GM19025 (cell line): ENCODE data around the gene CGA.
A peak's percentile ranks its signal among the peaks of the same experiment; 100 is the strongest.
"Not testable (repeated sequence)": the region's sequence is repeated elsewhere in the genome, so short reads cannot be mapped to it uniquely, and the experiment has no call there.

Experiments used
- ATAC-seq: cut with Tn5 transposase; IDR thresholded peaks from one replicate; pipeline ENCODE4 v1.9.1; 2021; ENCODE audit warnings: mild to moderate bottlenecking, low read depth, moderate library complexity; ENCODE audit not compliant: unreplicated experiment

The CGA gene

DNA sequence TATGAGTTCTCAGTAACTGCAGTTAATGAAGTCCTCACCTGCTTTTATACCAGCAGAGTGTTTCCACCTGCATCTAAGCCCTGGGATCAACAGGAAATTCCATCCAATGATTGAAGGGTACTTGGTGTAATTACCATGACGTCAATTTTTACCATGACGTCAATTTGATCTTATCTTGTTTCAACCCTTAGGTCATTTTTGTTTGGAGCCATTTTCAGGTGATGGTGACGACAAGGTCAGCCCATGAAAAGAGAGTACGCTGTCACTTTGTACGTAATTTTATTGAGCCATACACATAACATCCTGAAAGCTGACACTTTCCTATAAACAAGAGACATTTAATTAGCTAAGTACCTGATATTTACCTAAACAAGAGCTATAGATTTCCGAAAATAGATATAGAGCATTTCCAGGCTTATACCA lies at the start of gene CGA:
CGA (minus strand) TSS at position 20 of the 423 bp plus-strand sequence. CDS start 6,906 bp downstream, outside the sequence.
- no peak for ATAC-seq

DNA sequence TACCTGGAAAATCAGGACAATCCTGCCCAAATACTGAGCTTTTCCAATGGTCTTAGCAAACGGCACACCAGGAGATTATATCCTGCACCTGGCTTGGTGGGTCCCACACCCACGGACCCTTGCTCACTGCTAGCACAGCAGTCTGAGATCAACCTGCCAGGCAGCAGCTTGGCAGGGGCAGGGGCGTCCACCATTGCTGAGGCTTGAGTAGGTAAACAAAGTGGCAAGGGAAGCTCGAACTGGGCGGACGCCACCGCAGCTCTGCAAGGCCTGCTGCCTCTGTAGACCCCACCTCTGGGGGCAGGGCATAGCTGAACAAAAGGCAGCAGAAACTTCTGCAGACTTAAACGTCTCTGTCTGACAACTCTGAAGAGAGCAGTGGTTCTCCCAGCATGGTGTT lies 45.0 kb upstream of the CGA start:
- not testable (repeated sequence) for ATAC-seq

DNA sequence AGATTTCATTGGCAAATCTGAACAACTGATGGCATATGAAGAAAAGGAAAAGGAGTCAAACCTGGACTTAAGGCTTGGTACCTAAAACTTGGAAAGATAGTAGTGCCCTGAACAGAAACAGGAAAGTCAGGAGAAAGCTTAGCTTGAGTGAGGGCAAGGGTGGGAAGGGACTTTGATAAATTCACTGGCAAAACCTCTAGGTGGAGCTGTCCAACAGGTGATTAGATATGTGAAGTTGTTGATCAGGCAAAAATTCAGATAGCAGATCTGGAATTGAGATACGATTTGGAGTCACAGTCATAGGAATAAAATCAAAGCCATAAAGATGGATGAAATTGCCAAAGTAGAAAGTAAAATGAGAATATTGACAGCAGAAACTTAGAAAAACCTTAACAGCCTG lies 44.3 kb upstream of the CGA start:
- no peak for ATAC-seq

DNA sequence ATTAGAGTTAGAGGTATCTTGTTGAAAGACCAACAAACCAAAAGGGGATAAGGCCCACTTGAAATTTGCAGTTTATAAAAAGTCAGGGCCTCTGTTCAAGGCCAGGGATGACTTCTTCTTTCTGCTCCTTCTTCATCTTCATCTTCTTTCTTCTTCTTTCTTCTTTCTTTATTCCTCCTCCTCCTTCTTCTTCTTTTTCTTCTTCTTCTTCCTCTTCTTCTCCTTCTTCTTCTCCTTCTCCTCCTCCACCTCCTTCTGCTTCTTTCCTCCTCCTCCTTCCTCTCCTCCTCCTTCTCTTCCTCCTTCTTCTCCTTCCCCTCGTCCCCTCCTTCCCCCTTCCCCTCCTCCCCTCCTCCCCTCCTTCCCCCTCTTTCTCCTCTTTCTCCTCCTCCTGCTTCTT lies 42.1 kb upstream of the CGA start:
- ATAC-seq = no peak

DNA sequence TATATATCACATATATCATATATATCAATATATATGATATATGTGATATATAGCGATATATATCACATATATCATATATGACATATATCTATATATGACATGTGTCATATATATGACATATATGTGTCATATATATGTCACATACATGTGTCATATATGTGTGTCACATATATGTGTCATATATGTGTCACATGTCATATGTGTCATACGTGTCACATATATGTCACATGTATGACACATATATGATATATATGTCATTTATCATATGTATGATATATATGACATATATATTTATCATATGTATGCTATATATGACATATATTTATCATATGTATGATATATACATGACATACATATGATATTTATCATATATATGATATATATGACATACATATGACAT lies 32.8 kb upstream of the CGA start:
- ATAC-seq = no peak

DNA sequence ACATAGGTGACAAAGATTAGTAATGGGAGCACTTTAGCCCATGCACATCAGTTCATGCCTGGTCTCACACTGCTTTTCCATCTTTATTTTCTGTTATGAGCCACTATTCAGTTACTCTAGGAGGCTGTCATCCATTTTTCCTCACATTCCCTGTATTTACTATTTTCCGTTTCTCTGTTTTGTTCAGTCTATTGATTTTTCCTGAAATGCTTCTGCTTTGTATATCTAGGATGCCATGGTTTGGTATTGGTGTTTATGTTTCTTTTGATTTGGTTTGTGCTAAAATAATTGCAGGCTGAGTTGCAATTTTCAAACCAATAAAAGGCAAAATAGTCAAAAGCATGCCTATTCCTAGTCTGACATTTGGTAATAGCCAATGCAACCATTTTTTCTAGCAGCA lies 31.6 kb upstream of the CGA start:
- no peak for ATAC-seq

DNA sequence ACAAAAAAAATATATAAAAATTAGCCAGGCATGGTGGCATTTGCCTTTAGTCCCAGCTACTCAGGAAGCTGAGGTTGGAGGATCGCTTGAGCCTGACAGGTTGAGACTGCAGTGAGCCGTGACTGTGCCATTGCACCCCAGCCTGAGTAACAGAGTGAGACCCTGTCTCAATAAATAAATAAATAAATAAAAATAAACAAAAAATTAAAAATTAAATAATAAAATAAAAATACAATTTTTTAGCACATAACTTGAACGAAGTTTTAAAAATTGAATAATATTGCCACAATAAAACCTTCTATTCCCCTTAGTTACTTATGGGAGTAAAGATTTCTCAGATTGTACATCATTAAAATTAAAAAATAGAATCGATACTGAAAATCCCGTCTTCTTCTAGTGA lies 29.2 kb upstream of the CGA start:
- no peak for ATAC-seq

DNA sequence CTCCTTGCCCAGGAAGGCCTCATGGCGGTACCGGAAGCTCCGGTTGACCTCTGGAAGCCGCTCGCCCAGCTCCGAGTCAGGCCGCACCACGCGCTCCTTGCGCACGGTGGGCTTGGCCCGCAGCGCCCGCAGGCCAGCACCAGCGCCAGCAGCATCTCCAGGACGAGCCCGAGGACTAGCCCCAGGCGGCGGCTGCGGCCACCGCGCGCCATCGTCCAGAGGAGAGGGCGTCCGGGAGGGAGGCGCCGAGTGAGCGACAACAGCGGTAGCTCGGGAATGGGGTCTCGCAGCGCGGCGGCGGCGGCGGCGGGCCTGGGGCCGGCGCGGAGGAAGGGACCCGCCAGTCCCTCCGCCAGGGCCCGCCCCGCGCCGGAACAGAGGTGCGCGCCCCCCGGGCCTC lies 27.6 kb upstream of the CGA start:
- no peak for ATAC-seq

DNA sequence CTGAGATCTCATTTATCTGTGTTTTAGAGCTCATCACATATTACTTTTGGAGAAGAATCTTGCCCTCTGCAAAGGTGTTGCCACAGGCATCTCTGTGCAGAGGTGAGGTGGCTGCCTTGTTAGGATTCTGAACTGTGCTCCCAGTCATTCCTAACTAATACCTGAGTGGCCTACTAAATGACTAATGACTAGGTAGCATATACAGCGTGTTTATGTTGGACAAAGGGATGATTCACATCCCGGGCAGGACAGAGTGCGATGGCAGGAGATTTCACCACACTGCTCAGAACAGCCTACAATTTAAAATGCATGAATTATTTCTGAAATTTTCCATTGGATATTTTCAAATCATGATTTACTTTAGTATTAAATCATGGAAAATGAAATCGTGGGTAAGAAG lies 23.1 kb upstream of the CGA start:
- ATAC-seq = no peak

DNA sequence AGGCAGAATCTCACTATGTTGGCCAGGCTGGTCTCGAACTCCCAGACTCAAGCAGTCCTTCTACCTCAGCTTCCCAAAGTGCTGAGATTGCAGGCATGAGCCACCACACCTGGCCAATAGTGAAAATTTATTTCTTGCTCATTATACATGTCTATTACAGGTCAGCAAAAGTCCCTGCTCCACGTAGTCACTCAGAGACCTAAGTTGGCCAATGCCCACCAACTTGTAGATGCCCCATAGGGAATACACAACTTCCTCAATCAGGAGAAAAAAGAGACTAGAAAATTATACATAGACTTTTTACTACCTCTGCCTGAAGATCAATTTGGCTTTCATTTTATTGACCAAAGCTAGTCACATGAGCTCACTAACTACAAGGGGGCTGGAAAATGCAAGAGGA lies 22.0 kb upstream of the CGA start:
- ATAC-seq = no peak

DNA sequence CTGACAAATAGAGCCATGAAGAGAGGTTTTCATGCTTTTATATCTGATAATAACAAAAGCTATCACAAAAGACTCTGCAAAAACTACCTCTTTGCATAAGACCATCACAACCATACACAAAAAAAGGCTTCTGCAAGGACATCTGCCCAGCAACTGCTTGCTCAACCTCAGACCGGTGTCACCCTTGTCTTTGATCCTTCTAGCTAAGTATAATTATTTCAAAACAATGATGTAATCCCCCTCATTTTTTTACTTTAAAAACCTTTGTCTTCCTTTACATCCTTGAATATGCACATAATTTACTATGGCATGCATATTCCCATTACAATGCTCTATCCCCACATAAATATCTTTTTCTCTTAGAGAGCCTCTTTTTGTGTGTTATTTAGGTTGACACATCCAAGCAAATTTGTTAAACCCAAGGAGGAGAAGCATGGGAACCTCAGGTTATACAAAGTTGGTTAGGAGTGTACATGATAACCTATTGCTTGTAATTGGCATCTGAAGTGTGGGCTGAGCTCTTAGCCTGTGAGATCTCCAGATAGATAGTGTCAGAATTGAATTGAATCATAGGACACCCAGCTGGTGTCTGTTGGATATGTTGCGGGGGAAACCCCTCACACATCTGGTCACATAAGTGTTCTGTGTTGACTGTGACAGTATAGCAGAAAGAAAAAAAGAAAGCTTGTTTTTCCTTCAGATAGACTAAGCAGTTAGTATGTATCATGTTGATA lies 20.7 kb upstream of the CGA start:
- ATAC-seq = peak; percentile 86

DNA sequence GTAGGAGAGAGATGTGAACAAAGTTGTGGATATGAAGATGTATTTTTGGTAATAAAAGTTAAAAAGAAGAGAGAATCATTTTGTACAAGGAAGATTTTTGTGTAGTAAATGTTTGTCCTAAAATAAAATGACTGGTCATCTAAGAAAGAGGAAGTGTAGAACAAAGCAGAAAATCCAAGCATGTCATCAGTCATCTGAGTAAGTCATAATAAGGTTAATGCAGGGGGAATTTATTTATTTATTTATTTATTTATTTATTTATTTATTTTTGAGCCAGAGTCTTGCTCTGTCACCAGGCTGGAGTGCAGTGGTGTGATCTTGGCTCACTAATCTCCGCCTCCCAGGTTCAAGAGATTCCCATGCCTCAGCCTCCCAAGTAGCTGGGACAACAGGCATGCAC lies 15.7 kb upstream of the CGA start:
- no peak for ATAC-seq

DNA sequence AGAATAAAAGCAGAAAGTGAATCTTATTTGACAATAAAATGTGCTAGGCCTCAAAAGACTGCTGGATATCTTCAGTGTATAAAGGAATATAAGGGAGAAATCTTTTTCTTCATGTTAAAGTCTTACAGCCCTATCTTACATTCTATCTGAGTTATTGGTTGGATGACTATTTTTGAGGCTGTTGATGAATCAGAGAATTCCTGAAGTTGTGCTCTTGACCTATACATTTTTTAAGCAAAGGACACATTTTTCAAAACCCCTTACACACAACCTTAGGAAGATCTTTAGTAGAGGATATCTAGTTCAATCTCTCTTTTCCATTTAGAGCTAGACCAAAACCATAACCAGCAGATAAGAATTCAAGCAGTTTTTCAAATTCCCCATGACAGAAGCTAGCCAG lies 10.9 kb upstream of the CGA start:
- ATAC-seq = no peak

DNA sequence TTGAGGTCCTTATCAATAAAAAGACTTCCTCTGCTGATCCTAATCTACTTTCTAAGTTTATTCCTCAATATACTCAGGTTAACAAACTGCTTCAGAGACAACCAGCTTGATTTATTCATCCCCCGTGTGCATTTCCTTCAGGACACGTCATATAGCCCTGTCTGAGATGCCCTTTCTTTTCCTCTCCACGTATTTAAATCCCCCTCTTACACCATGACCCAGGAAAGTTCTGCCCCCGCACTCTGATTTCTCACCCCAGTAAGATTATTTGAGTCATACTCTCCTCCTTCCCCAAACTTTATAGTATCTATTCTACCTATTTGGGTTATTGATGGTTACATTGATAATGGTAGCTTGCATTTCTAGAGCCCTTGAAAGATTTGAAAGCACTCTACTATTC lies 9.8 kb upstream of the CGA start:
- ATAC-seq = no peak

DNA sequence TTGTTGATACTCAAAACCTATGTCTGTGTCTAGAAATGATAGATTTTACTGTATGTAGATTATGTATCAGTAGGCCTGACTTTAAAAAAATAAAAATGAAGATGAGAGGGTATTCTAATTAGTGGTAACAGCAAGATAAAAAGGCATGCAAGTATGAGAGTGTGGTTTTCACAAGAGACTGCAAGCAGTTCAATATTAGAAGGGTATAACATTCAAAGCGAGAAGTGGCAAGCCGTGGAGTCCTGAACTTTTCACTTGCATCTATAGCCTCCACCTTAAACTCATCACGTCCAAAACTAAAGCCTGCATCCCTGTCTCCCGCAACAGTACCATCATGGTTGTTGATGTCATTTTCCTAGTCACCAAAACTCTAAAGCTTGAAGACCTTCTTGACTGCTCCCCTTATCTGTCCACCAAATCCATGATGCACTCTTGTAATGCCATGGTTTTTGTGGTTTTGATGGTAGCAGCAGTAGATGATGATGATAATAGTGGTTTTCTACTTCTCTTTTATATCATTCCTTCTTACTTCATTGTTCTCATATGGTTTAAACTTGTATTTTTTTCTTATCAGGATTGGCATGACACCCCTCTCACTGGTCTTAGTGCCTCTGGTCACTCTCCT lies 9.2 kb upstream of the CGA start:
- no peak for ATAC-seq

DNA sequence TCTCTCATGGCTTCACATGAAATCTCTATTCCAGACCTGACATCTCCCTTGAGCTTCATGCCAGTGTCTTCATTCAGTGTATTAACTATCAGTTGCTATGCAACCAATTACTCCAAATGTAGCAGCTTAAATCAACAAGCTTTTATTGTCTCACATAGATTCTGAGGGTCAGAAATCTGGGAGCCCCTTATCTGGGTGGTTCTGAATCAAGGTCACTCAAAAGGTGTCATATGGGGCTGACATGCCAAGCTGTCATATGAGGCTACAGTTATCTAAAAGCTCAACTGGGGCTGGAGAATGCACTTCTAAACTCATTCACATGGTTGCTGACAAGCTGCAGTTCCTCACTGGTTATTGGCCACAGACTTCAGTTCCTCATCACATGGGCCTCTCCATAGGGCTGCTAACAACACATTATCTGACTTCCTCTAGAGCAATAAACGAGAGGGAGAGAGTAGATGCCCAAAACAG lies 7.3 kb upstream of the CGA start:
- ATAC-seq = no peak

DNA sequence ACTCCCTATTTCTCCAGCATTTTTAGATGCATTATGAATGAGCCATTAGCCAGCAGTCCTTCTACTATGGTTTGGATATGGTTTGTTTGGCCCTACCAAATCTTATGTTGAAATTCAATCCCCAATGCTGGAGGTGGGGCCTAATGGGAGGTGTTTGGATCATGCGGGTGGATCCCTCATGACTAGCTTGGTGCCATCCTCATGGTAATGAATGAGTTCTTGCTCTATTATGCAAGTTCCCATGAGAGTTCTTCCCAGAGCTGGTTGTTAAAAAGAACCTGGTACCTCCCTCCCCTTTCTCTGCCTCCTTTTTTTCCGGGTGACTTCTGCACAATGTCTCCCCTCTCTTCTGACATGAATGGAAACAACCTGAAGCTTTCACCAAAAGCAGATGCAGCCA lies 6.2 kb upstream of the CGA start:
- no peak for ATAC-seq

DNA sequence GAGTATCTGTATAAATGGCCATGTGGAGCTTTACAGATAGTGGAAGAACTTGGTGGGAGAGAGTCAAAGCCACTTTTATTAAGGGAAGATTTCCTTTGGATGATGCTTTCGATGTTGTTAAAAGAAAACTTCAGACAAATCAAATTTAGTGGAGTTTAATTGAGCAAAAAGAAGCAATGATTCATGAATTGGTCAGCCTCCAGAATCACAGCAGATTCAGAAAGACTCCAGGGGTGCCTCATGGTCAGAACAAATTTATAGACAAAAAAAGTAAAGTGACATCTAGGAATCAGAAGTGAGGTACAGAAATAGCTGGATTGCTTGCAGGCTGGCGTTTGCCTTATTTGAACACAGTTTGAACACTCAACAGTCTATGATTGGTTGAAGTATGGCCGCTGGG lies 5.3 kb upstream of the CGA start:
- ATAC-seq = no peak

DNA sequence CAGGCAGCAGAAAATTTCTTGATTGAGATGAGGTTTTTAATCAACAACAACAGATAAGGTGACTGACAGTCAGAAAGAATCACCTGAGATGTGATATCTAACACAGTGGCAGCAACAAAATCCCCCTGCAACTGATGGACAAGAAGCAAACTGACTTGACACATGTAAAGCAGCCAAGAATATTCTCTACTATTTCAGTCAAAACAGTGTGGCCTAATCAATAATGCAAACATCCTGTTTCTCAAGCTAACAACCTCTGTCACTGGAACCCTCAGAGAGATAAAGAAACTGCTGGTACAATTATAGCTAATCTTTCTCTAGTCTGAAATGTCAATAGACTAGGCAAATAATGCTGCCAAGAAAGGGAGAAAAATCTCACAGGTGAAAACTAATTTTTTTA lies 4.6 kb upstream of the CGA start:
- ATAC-seq = peak; percentile 80

DNA sequence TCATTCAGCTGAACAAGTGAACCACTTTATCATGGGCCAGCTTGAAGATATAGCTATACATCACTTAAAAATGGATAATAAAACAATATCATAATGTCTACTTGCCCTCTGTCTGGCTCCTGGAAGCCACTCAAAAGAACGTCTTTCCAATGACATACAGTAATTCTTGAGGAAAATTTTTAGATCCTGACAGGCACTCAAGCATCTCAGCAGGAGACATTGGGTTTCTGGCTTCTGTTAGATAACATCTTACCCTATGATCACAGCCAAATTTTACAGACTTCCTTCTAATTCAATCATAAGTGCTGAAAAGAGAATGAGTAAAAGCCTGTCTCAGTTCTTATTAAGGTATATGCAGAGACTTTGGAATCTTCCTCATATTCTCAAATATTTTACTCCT lies 330 bp downstream of the CGA start:
- no peak for ATAC-seq

DNA sequence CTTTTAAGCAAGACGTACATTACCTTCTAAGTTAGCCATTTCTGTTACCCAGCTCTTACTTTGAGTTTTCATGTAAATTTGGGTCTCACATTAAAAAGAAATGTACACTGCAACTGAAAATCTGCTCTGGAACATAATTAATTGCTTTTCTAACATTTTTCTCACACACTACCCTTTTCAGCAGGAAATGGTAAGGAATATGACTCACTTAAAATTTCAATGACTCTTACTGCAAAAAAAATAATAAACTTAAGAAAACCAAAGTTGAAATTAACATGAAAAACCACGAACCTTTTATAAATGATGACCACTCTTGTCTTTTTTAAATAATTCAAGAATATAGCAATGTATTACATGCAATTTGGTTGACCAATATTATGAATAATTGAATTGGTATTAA lies 1.3 kb downstream of the CGA start:
- no peak for ATAC-seq

DNA sequence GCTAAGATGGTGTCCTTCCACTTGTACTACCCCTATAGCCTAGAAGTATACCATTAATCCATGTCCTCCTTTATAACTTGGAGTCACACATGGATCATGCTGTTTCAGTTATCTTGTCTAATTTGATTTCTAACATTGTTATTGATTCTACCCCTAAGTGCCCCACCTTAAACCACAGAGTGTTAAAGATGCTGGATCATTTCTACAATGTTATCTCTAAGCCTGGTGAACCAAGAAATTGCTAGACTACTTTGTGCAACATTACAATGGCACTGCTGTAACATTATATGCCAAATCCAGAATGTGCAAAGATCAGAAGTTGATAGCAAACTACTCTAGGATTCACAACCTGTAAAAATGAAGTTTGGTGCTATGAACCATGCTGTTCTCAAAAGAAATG lies 1.7 kb downstream of the CGA start:
- no peak for ATAC-seq
